IMR-90 (cell line): ENCODE data around the gene LIN9. TPM values are rescaled to one million over a fixed set of nuclear protein-coding genes. Genes with fewer than 3 reads are reported as not detected.

Experiments
- ATAC-seq: fragments of 200-7000 bp; cut with Tn5 transposase; 2 replicates; pipeline ENCODE4 v1.9.1; 2020; ENCODE audit warnings: low read depth, mild to moderate bottlenecking, moderate library complexity
- BruUV-seq: library from RNA; stranded (reverse); fragments of 400-500 nt; replicated peaks from 2 replicates; lab custom pipeline; 2021; lab: Mats Ljungman, UMichigan
- CTCF ChIA-PET: fragments of 300-600 bp; formaldehyde crosslinking; extraction: SDS; loops from one replicate; lab custom pipeline; 2021; ENCODE audit warnings: antibody characterized with exemption; lab: Yijun Ruan, JAX
- POLR2A ChIA-PET: fragments of 300-600 bp; sonication (Branson Sonifier 250); formaldehyde crosslinking; loops from one replicate; lab custom pipeline; 2022; ENCODE audit warnings: antibody characterized with exemption; ENCODE audit not compliant: unreplicated experiment; lab: Charles Lee
- DNase-seq: peaks from one replicate; pipeline ENCODE4 v3.0.0; 2013
- H2AFZ ChIP-seq: replicated peaks from 2 replicates; pipeline ENCODE3; 2013; ENCODE audit warnings: low read length, mild to moderate bottlenecking; ENCODE audit not compliant: poor library complexity
- H2AK5ac ChIP-seq: 2 replicates; pipeline ENCODE4 v1.6.1; 2013; ENCODE audit warnings: low read depth, low read length, inconsistent platforms
- H2AK9ac ChIP-seq: replicated peaks from 2 replicates; pipeline ENCODE3; 2013; ENCODE audit warnings: mild to moderate bottlenecking, low read depth, low read length, moderate library complexity; ENCODE audit not compliant: poor library complexity
- H2BK120ac ChIP-seq: 2 replicates; pipeline ENCODE4 v1.6.1; 2013; ENCODE audit warnings: low read depth, low read length, inconsistent platforms
- H2BK15ac ChIP-seq: 3 replicates; pipeline ENCODE4 v1.6.1; 2013; ENCODE audit warnings: low read depth, low read length, inconsistent platforms
- H2BK20ac ChIP-seq: 2 replicates; pipeline ENCODE4 v1.6.1; 2013; ENCODE audit warnings: low read depth, mild to moderate bottlenecking, inconsistent platforms, low read length, moderate library complexity
- H2BK5ac ChIP-seq: 2 replicates; pipeline ENCODE4 v1.6.1; 2013; ENCODE audit warnings: mild to moderate bottlenecking, low read depth, low read length, inconsistent platforms; ENCODE audit not compliant: poor library complexity, severe bottlenecking
- H3K14ac ChIP-seq: replicated peaks from 2 replicates; pipeline ENCODE4 v1.6.1; 2013; ENCODE audit warnings: low read depth, low read length, inconsistent platforms
- H3K18ac ChIP-seq: 2 replicates; pipeline ENCODE4 v1.6.1; 2013; ENCODE audit warnings: low read depth, low read length, control low read depth
- H3K23ac ChIP-seq: 2 replicates; pipeline ENCODE4 v1.6.1; 2013; ENCODE audit warnings: low read depth, low read length, inconsistent platforms
- H3K27ac ChIP-seq: 2 replicates; pipeline ENCODE4 v1.5.1; 2013; ENCODE audit warnings: mild to moderate bottlenecking, control low read depth, low read length; ENCODE audit not compliant: insufficient read depth
- H3K27me3 ChIP-seq: 2 replicates; pipeline ENCODE4 v1.6.1; 2013; ENCODE audit warnings: low read length; ENCODE audit not compliant: control insufficient read depth, insufficient read depth
- H3K36me3 ChIP-seq: 2 replicates; pipeline ENCODE4 v1.6.1; 2013; ENCODE audit warnings: low read length, mixed read lengths; ENCODE audit not compliant: control insufficient read depth, insufficient read depth
- H3K4ac ChIP-seq: 2 replicates; pipeline ENCODE4 v1.6.1; 2013; ENCODE audit warnings: low read depth, low read length, inconsistent platforms
- H3K4me1 ChIP-seq: 2 replicates; pipeline ENCODE4 v1.6.1; 2013; ENCODE audit warnings: low read length, mixed read lengths; ENCODE audit not compliant: control insufficient read depth, insufficient read depth
- H3K4me2 ChIP-seq: 2 replicates; pipeline ENCODE4 v1.6.1; 2013; ENCODE audit warnings: low read depth, mild to moderate bottlenecking, control low read depth, low read length, moderate library complexity
- H3K4me3 ChIP-seq: 2 replicates; pipeline ENCODE4 v1.5.1; 2013; ENCODE audit warnings: low read depth, mild to moderate bottlenecking, control low read depth, low read length, moderate library complexity; ENCODE audit not compliant: insufficient read depth
- H3K56ac ChIP-seq: 2 replicates; pipeline ENCODE4 v1.6.1; 2013; ENCODE audit warnings: low read length, inconsistent platforms; ENCODE audit not compliant: insufficient read depth; ENCODE audit errors: extremely low read depth
- H3K79me1 ChIP-seq, 2 experiments: 2 replicates each; pipeline ENCODE4 v1.6.1; 2013; ENCODE audit warnings: low read length in 2 of 2, inconsistent platforms in 1 of 2, low read depth in 1 of 2
- H3K9ac ChIP-seq: 2 replicates; pipeline ENCODE4 v1.6.1; 2013; ENCODE audit warnings: low read depth, low read length, control low read depth
- H3K9me1 ChIP-seq: 2 replicates; pipeline ENCODE4 v1.6.1; 2013; ENCODE audit warnings: low read length, inconsistent platforms; ENCODE audit not compliant: insufficient read depth
- H3K9me3 ChIP-seq: 2 replicates; pipeline ENCODE4 v1.6.1; 2013; ENCODE audit warnings: low read length; ENCODE audit not compliant: control insufficient read depth, insufficient read depth
- H4K20me1 ChIP-seq: 2 replicates; pipeline ENCODE4 v1.6.1; 2013; ENCODE audit warnings: low read length, inconsistent platforms; ENCODE audit not compliant: insufficient read depth
- H4K5ac ChIP-seq: 2 replicates; pipeline ENCODE4 v1.6.1; 2013; ENCODE audit warnings: mild to moderate bottlenecking, low read depth, low read length, control low read depth
- H4K8ac ChIP-seq, 2 experiments: 2 replicates each; pipeline ENCODE4 v1.6.1; 2013; ENCODE audit warnings: low read depth in 2 of 2, low read length in 2 of 2, control low read depth in 1 of 2, inconsistent platforms in 1 of 2
- H4K91ac ChIP-seq: 2 replicates; pipeline ENCODE4 v1.6.1; 2013; ENCODE audit warnings: low read depth, low read length, inconsistent platforms; ENCODE audit not compliant: insufficient read depth
- BHLHE40 ChIP-seq: fragments of 150-350 bp; IDR thresholded peaks from 2 replicates; pipeline ENCODE4 v1.6.1; 2016; ENCODE audit warnings: mild to moderate bottlenecking, low read depth, low read length
- CEBPB ChIP-seq: IDR thresholded peaks from 2 replicates; pipeline ENCODE4 v1.6.1; 2012; ENCODE audit warnings: low read depth, low read length, improper control_type of control experiment
- CHD1 ChIP-seq: IDR thresholded peaks from 2 replicates; pipeline ENCODE4 v1.6.1; 2012; ENCODE audit warnings: low read depth, low read length, improper control_type of control experiment
- ELK1 ChIP-seq: fragments of 150-350 bp; IDR thresholded peaks from 2 replicates; pipeline ENCODE4 v1.6.1; 2016; ENCODE audit warnings: low read depth, mild to moderate bottlenecking, low read length, moderate library complexity, borderline replicate concordance
- FOS ChIP-seq: fragments of 150-350 bp; IDR thresholded peaks from 2 replicates; pipeline ENCODE4 v1.6.1; 2016; ENCODE audit warnings: low read depth, low read length
- MAFK ChIP-seq: IDR thresholded peaks from 2 replicates; pipeline ENCODE4 v1.6.1; 2012; ENCODE audit warnings: low read depth, low read length, improper control_type of control experiment
- MAZ ChIP-seq: IDR thresholded peaks from 2 replicates; pipeline ENCODE4 v1.6.1; 2012; ENCODE audit warnings: low read depth, mild to moderate bottlenecking, low read length, improper control_type of control experiment, moderate library complexity, borderline replicate concordance
- MXI1 ChIP-seq: IDR thresholded peaks from 2 replicates; pipeline ENCODE4 v1.6.1; 2012; ENCODE audit warnings: low read depth, mild to moderate bottlenecking, low read length, moderate library complexity, borderline replicate concordance
- NFE2L2 ChIP-seq: fragments of 150-350 bp; IDR thresholded peaks from 2 replicates; pipeline ENCODE4 v1.6.1; 2016; ENCODE audit warnings: low read depth, mild to moderate bottlenecking, low read length
- POLR2A ChIP-seq: IDR thresholded peaks from 2 replicates; pipeline ENCODE4 v1.6.1; 2012; ENCODE audit warnings: mild to moderate bottlenecking, low read depth, low read length
- RAD21 ChIP-seq: IDR thresholded peaks from 2 replicates; pipeline ENCODE4 v1.6.1; 2012; ENCODE audit warnings: low read length, improper control_type of control experiment
- RCOR1 ChIP-seq: IDR thresholded peaks from 2 replicates; pipeline ENCODE4 v1.6.1; 2012; ENCODE audit warnings: mild to moderate bottlenecking, low read length, improper control_type of control experiment; ENCODE audit not compliant: insufficient replicate concordance
- RFX5 ChIP-seq: IDR thresholded peaks from 2 replicates; pipeline ENCODE4 v1.8.0; 2012; ENCODE audit warnings: low read depth, mild to moderate bottlenecking, low read length, moderate library complexity
- SMC3 ChIP-seq: fragments of 150-350 bp; IDR thresholded peaks from 2 replicates; pipeline ENCODE4 v1.6.1; 2016; ENCODE audit warnings: low read depth, mild to moderate bottlenecking, antibody characterized with exemption, low read length, moderate library complexity
- WGBS, 2 experiments: methylation state at CpG; one replicate each; pipeline versions ENCODE4 v1.1.5 to v1.1.7; 2013; ENCODE audit warnings: missing lambda C conversion rate in 2 of 2; ENCODE audit not compliant: insufficient read length in 1 of 2; ENCODE audit errors: extremely low coverage in 2 of 2; 5-methylcytosine and 5-hydroxymethylcytosine counted together
- dilution Hi-C: fragments of 300-500 bp; cut with HindIII; formaldehyde crosslinking; loops from one replicate; pipeline ENCODE4 v1.14.3; 2018; ENCODE audit warnings: low sequenced_read_pairs; ENCODE audit not compliant: unreplicated experiment
- in situ Hi-C: fragments of 300-500 bp; cut with MboI; formaldehyde crosslinking; loops from 3 replicates; pipeline ENCODE4 v1.14.3; 2019; ENCODE audit warnings: low sequenced_read_pairs, inconsistent platforms, mixed read lengths
- intact Hi-C: fragments of 100-400 bp; cut with micrococcal nuclease; formaldehyde crosslinking; loops from 2 replicates; pipeline ENCODE4 v1.10.0; 2022
- polyA plus RNA-seq, 3 experiments: library from polyadenylated mRNA; depleted of rRNA; stranded (reverse); fragments of >200 nt; gene quantifications; 2 replicates each; pipeline ENCODE4 v1.2.3, GENCODE V29; 2012; ENCODE audit warnings: low replicate concordance in 1 of 3
- total RNA-seq: library from RNA; depleted of rRNA; stranded (reverse); fragments of >200 nt; gene quantifications from 2 replicates; pipeline ENCODE4 v1.2.3, GENCODE V29; 2012
- TF ChIP-seq, protein P1 (sequence below): conservative IDR thresholded peaks from 2 replicates; pipeline ENCODE4 v1.5.1; 2012; ENCODE audit warnings: mild to moderate bottlenecking, low read depth, low read length, improper control_type of control experiment
- TF ChIP-seq, protein P2 (sequence below): fragments of 150-350 bp; IDR thresholded peaks from 2 replicates; pipeline ENCODE4 v1.6.1; 2017; ENCODE audit warnings: mild to moderate bottlenecking, antibody characterized with exemption, low read length, low read depth

The LIN9 gene
- total and polyA plus RNA-seq, 2 of the 4 experiments (the other 2 are of a cell fraction) = 2.3 to 3.9 TPM

DNA sequence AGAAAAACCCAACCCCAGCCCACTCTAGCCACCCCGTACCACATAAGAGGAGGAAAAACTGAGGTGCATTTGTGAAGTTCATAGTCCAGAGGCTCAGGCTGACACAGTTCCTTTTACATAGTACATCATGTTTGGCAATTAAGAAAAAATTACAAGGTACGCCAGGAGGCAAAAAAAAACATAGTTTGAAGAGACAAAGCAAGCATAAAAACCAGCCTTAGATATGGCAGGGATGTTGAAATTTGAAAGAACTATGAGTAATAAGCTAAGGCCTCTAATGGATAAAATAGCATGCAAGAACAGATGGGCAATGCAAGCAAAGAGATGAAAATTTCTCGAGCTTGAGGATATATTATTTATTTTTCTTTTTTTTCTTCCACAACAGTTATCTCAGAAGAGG is 53.6 kb downstream of the LIN9 start:
- no peak overlapping the region for H2BK15ac ChIP-seq
- DNase-seq = peak; percentile 23
- in situ Hi-C loops = no loop called here

More for the DNA sequence above, 53.6 kb downstream of the LIN9 start:
- intact Hi-C loops = no loop called here
- H4K20me1 ChIP-seq = no peaks in the 10 kb centered on the region
- no peak overlapping the region for H2AK5ac ChIP-seq
- no peak overlapping the region for H4K8ac ChIP-seq
- no peak overlapping the region for H3K4me3 ChIP-seq
- no peak overlapping the region for H2BK120ac ChIP-seq
- H3K36me3 ChIP-seq = no peaks in the 10 kb centered on the region; the same call in 1 of the 2 replicates
- dilution Hi-C loops = no loop called here
- H3K56ac ChIP-seq = no peak overlapping the region
- TF ChIP-seq RFX5 = no peak
- TF ChIP-seq ELK1 = no peak
- no peak for TF ChIP-seq MAZ
- no peak for TF ChIP-seq CEBPB
- no peak for TF ChIP-seq FOS
- TF ChIP-seq MAFK = no peak
- no peak for TF ChIP-seq BHLHE40
- TF ChIP-seq MXI1 = no peak
- no peak for TF ChIP-seq RCOR1
- no peak for TF ChIP-seq POLR2A
- TF ChIP-seq, protein P1, sequence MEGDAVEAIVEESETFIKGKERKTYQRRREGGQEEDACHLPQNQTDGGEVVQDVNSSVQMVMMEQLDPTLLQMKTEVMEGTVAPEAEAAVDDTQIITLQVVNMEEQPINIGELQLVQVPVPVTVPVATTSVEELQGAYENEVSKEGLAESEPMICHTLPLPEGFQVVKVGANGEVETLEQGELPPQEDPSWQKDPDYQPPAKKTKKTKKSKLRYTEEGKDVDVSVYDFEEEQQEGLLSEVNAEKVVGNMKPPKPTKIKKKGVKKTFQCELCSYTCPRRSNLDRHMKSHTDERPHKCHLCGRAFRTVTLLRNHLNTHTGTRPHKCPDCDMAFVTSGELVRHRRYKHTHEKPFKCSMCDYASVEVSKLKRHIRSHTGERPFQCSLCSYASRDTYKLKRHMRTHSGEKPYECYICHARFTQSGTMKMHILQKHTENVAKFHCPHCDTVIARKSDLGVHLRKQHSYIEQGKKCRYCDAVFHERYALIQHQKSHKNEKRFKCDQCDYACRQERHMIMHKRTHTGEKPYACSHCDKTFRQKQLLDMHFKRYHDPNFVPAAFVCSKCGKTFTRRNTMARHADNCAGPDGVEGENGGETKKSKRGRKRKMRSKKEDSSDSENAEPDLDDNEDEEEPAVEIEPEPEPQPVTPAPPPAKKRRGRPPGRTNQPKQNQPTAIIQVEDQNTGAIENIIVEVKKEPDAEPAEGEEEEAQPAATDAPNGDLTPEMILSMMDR = no peak
- no peak for TF ChIP-seq NFE2L2
- TF ChIP-seq CHD1 = no peak
- TF ChIP-seq, protein P2, sequence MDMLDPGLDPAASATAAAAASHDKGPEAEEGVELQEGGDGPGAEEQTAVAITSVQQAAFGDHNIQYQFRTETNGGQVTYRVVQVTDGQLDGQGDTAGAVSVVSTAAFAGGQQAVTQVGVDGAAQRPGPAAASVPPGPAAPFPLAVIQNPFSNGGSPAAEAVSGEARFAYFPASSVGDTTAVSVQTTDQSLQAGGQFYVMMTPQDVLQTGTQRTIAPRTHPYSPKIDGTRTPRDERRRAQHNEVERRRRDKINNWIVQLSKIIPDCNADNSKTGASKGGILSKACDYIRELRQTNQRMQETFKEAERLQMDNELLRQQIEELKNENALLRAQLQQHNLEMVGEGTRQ = no peak
- TF ChIP-seq RAD21 = no peak
- TF ChIP-seq SMC3 = no peak
- H4K91ac ChIP-seq = no peak overlapping the region
- no peak overlapping the region for H2BK5ac ChIP-seq
- H3K9ac ChIP-seq = no peak overlapping the region
- no peaks in the 10 kb centered on the region; the same call in 1 of the 2 replicates for H3K4me1 ChIP-seq
- H3K79me1 ChIP-seq = no peaks in the 10 kb centered on the region
- H3K4ac ChIP-seq = no peak overlapping the region
- H3K9me1 ChIP-seq = no peaks in the 10 kb centered on the region
- no CpG with 5 or more reads among the region's 3 CpGs for WGBS, 2 experiments
- H3K23ac ChIP-seq = no peak overlapping the region
- CTCF ChIA-PET = no interaction called here
- peak; percentile 60 for ATAC-seq
- H2BK20ac ChIP-seq = no peak overlapping the region
- H3K27me3 ChIP-seq = no peaks in the 10 kb centered on the region
- H2AFZ ChIP-seq = no peak overlapping the region
- H3K9me3 ChIP-seq = 0 out of 2 replicates have a peak, but pooled peaks cover 2% of the 10 kb centered on the region
- no peak overlapping the region for H3K14ac ChIP-seq
- no peak overlapping the region for H2AK9ac ChIP-seq
- no peak overlapping the region for H3K18ac ChIP-seq
- H3K4me2 ChIP-seq = no peak overlapping the region
- BruUV-seq = no TSS peak
- POLR2A ChIA-PET = interaction anchor here (0.7 kb wide), 1 partner anchor 8 kb away, joined by 5 read pairs; no protein-coding TSS in a partner anchor
- H3K27ac ChIP-seq = no peak overlapping the region
- H4K5ac ChIP-seq = no peak overlapping the region
